HG03025 (cell line): ENCODE results near the gene ANKRD36C.
"Not testable (repeated sequence)": the region's sequence is repeated elsewhere in the genome, so short reads cannot be mapped to it uniquely, and the experiment has no call there.

Experiments used
- ATAC-seq: cut with Tn5 transposase; IDR thresholded peaks from one replicate; pipeline ENCODE4 v1.9.1; 2021; ENCODE audit warnings: mild to moderate bottlenecking, moderate library complexity; ENCODE audit not compliant: unreplicated experiment, low FRiP score

ANKRD36C gene

DNA sequence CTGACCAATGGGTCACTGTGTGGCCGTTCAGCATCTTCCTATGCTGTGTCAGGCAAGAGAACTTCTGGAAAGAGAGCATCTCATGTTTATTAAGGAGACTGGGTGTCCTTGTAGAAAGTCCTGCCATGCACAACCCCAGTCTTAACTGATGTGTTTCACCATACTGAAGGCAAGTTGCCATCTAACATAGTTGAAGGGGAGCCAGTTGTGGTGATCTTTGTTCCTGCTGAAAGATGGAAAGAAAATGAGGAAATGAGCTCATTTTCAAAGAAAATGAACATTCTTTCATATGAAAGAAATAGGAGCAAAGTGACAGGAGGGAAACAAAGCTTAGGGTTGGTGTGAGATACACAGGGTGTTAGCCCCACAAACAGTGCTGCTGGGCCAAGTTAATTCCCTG lies 178.3 kb downstream of the ANKRD36C start:
- not testable (repeated sequence) for ATAC-seq

DNA sequence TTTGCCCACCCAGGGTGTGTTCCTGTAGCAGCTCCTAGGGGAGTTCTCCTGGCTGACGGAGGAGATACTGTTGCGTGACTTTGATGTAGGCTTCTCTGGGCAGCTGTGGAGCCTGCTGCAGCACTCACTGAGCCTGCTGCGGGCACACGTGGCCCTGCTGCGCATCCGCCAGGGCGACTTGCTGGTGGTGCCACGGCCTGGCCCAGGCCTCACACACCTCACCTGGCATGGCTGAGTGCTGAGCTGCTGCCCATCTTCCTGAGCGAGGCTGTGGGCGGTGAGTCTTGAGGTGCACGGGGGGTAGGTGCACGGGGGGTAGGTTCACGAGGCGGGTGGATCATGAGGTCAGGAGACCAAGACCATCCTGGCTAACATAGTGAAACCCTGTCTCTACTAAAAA lies 191.7 kb downstream of the ANKRD36C start:
- no peak for ATAC-seq

DNA sequence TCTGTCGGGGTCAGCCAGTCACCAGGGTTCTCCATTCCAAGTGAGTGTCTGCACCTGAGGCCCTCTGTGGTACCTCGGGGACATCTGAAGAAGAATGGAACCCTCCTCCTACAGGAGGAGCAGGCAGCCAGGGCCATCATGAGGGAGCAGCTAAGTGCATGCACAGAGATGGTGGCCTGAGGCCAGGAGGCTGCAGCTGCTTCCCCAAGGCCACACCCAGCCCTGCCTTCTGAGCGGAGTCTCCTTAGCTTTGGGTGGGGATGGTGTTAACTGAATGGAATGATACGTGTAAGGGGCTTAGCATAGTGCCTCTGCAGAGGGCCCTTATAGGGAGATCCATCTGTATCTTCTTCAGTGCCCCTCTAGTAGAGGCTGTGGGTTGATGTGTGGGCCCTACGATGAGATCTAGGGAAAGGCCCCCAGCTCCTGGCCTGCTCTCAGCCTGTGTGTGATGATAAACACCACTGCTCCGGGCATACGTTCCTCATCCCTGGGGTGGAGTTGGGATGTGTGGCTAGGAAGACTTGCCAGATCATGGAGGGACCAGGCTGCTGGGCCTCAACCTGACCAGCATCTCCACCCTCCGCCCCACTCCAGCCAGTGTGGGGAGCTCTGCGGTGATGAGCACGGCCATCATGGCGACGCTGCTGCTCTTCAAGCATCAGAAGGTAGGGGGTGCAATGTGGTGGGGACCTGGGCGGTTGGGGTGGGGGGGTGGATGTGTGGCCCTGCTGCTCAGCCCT lies 192.3 kb downstream of the ANKRD36C start:
- ATAC-seq, result not testable (repeated sequence)

DNA sequence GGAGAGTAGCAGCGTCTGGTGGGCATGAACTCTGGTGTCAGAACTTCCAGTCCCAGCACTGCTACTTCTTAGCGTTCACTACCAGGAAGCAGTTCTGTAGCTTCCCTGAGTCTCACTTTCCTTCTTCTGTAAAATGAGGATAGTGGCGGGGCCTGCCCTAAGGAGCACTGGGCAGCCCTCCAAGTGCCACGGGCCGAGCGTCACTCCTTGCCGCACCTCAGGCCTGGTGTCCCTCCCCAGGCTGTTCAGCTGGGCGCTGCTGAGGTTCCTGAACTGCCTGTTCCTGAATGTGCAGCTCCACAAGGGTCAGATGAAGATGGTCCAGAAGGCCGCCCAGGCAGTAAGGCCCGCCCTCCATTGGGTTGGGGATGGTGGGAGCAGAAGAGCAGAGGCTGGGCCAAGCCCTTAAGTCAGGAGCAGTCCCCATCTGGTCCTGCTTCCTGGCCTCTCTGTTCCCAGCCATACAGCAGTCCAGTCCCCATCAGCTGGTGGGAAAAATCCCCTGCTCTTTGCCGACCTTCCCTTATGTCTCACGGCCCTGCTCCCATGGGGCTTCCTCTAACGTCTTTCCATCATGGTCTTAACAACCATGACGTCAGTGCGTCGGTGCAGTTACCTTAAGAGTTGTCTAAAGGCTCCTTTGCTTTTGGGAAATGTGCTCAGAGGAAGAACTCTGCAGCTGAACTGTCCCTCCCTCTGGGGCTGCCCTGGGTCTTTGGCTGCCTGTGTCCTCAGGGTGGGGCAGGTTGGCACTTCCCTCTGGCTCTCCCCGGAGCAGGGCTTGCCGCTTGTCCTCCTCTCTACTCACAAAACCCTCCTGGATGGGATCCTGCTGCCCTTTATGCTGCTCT lies 195.2 kb downstream of the ANKRD36C start:
- ATAC-seq, result not testable (repeated sequence)

DNA sequence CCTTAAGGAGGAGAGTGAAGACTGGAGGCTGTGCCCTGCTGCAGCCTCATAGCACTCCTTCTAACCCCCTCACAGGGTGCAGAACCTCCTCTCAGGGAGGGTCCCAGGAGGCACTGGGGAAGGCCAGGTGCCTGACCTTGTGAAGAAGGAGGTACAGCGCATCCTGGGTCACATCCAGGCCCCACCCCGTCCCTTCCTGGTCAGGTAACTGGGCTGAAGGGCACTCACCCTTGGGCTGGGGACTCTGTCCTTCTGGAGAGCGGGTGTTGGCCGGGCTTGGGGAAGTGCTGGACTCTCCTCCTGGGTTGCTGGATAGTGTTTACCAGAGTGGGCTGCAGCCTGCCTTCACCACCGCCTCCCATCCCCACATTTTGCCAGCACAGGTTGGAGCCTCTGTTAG lies 197.7 kb downstream of the ANKRD36C start:
- not testable (repeated sequence) for ATAC-seq

DNA sequence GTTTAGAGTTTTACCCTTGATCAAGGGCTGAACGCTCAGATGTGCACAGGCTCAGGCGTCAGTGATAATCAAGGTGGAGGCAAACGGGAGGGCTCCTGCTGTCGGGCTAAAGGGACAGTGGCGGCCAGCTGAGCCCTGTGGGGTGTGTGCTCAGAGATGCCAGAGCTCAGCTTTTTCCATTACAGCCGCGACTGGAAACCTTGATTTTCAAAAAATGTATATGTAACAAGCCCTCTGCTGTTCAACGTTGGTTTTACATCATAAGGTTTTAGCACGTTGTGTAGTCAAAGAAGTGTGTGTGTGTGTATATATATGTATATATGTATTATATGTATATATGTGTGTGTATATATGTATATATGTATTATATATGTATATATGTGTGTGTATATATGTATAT lies 201.4 kb downstream of the ANKRD36C start:
- ATAC-seq, result not testable (repeated sequence)

DNA sequence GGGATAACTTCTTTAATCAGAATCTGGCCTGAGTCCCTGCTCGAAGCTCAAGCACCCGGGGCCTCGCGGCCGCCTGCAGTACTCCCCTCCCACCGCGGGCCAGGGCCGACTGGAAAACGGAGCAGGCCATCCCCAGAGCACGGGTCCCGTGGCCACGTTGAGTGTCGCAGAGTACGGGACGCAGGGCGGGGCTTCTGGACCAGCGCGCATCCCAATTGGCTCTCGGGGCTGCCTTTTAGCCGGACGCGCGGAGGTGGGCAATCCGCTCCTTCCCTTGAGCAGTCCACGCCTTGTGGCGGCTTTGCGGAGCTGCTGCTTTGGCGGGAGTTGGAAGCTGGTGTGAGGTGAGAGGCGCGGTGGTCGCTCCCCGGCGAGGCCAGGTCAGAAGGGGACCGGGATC lies 202.2 kb downstream of the ANKRD36C start:
- ATAC-seq, result not testable (repeated sequence)

DNA sequence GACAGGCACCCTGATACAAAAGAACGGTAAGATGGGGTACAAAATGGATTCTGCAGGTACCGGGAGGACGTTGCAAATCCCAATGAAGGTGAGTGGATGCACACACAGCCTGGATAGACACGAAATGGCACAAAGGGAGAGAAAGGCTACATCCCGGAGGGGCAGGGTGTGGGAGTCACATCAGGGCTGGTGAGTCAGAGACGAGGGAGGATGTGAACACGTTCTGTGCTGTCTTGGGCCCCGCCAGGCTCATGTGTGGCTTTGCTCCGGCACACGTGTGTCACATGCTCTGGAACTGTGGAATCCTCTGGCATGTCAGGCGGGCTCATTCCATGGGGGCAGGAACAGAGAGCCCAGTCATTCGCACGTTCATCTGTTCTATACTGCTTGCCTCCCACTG lies 203.0 kb downstream of the ANKRD36C start:
- ATAC-seq, result not testable (repeated sequence)
